ENCODE results near the gene SURF1.
A peak's percentile ranks its signal among the peaks of the same experiment; 100 is the strongest.
"Not testable (repeated sequence)": the region's sequence is repeated elsewhere in the genome, so short reads cannot be mapped to it uniquely, and the experiment has no call there.

Gene SURF1

GRCh38 chr9:133383438-133383837 is 27.2 kb upstream of the SURF1 start:
- no peak for DNase-seq (ENCODE audit: extremely low read depth, low read depth)
- no peak for TF ChIP-seq CTCF (IDR thresholded peaks at IDR 0.05; ENCODE audit: low read depth, low read length, missing control alignments)
- no peak overlapping the region for H3K4me3 ChIP-seq (replicated peaks; ENCODE audit: low read depth, low read length)

- no peak for DNase-seq (ENCODE audit: extremely low read depth, low read depth)
- no peak overlapping the region for H3K4me3 ChIP-seq (replicated peaks; ENCODE audit: low read depth, low read length)
- TF ChIP-seq CTCF (IDR thresholded peaks at IDR 0.05; ENCODE audit: low read depth, low read length, missing control alignments): no peak
Measured at GRCh38 chr9:133382507-133383141, 26.3 kb upstream of the SURF1 start.

- TF ChIP-seq CTCF (IDR thresholded peaks at IDR 0.05; ENCODE audit: low read depth, low read length, missing control alignments): no peak
- DNase-seq (ENCODE audit: extremely low read depth, low read depth): no peak
- H3K4me3 ChIP-seq (replicated peaks; ENCODE audit: low read depth, low read length): no peak overlapping the region
Measured at GRCh38 chr9:133380734-133381133, 24.4 kb upstream of the SURF1 start.

- TF ChIP-seq CTCF (IDR thresholded peaks at IDR 0.05; ENCODE audit: low read depth, low read length, missing control alignments): no peak
- no peak for DNase-seq (ENCODE audit: extremely low read depth, low read depth)
- H3K4me3 ChIP-seq (replicated peaks; ENCODE audit: low read depth, low read length): no peak overlapping the region
Measured at GRCh38 chr9:133379153-133380086, 23.1 kb upstream of the SURF1 start.

- H3K4me3 ChIP-seq (replicated peaks; ENCODE audit: low read depth, low read length): no peak overlapping the region
- TF ChIP-seq CTCF (IDR thresholded peaks at IDR 0.05; ENCODE audit: low read depth, low read length, missing control alignments): no peak
- no peak for DNase-seq (ENCODE audit: extremely low read depth, low read depth)
Measured at GRCh38 chr9:133378408-133378962, 22.2 kb upstream of the SURF1 start.

- no peak for TF ChIP-seq CTCF (IDR thresholded peaks at IDR 0.05; ENCODE audit: low read depth, low read length, missing control alignments)
- H3K4me3 ChIP-seq (replicated peaks; ENCODE audit: low read depth, low read length): no peak overlapping the region
- DNase-seq (ENCODE audit: extremely low read depth, low read depth): peak; percentile 30
Measured at GRCh38 chr9:133377721-133378216, 21.5 kb upstream of the SURF1 start.

GRCh38 chr9:133377280-133377679 is 21.0 kb upstream of the SURF1 start:
- not testable (repeated sequence) for DNase-seq (ENCODE audit: extremely low read depth, low read depth); H3K4me3 ChIP-seq (replicated peaks; ENCODE audit: low read depth, low read length)
